ENCODE data around the gene TBC1D22A.

TBC1D22A gene

GRCh38 chr22:47191671-47192650 lies 429.5 kb downstream of the TBC1D22A start:
- no peak for DNase-seq (ENCODE audit: low spot score)

GRCh38 chr22:47192651-47193437 lies 430.4 kb downstream of the TBC1D22A start:
- DNase-seq (ENCODE audit: low spot score), result no peak

GRCh38 chr22:47193606-47194329 lies 431.3 kb downstream of the TBC1D22A start:
- no peak for DNase-seq (ENCODE audit: low spot score)

GRCh38 chr22:47194476-47195155 lies 432.2 kb downstream of the TBC1D22A start:
- no peak for DNase-seq (ENCODE audit: low spot score)

GRCh38 chr22:47195156-47195483 lies 432.7 kb downstream of the TBC1D22A start:
- DNase-seq (ENCODE audit: low spot score), result no peak

GRCh38 chr22:47195484-47196165 lies 433.2 kb downstream of the TBC1D22A start:
- no peak for DNase-seq (ENCODE audit: low spot score)

- DNase-seq (ENCODE audit: low spot score), result no peak
These were observed 433.9 kb downstream of the TBC1D22A start for GRCh38 chr22:47196166-47196849.

GRCh38 chr22:47196881-47197772 lies 434.7 kb downstream of the TBC1D22A start:
- DNase-seq (ENCODE audit: low spot score), result no peak

GRCh38 chr22:47197773-47198500 lies 435.5 kb downstream of the TBC1D22A start:
- no peak for DNase-seq (ENCODE audit: low spot score)

- DNase-seq (ENCODE audit: low spot score), result no peak
These were observed 436.4 kb downstream of the TBC1D22A start for GRCh38 chr22:47198801-47199251.

- DNase-seq (ENCODE audit: low spot score), result no peak
These were observed 437.0 kb downstream of the TBC1D22A start for GRCh38 chr22:47199261-47199978.

- DNase-seq (ENCODE audit: low spot score), result no peak
These were observed 437.5 kb downstream of the TBC1D22A start for GRCh38 chr22:47199979-47200272.

- DNase-seq (ENCODE audit: low spot score), result no peak
These were observed 438.0 kb downstream of the TBC1D22A start for GRCh38 chr22:47200273-47201051.

- no peak for DNase-seq (ENCODE audit: low spot score)
These were observed 438.9 kb downstream of the TBC1D22A start for GRCh38 chr22:47201186-47201995.

GRCh38 chr22:47201996-47202818 lies 439.8 kb downstream of the TBC1D22A start:
- no peak for DNase-seq (ENCODE audit: low spot score)

All from kidney capillary endothelial cell (primary cell).